NB4 (cell line): Measurements from ENCODE around the gene NSUN6.

Source experiments
- DNase-seq: peaks from one replicate; pipeline ENCODE4 v3.0.0; 2010; ENCODE audit warnings: low read depth
- H3K4me3 ChIP-seq: one replicate; pipeline ENCODE4 v1.5.1; 2011; ENCODE audit warnings: mild to moderate bottlenecking, low read depth, low read length, moderate library complexity
- MYC ChIP-seq: IDR thresholded peaks from 2 replicates; pipeline ENCODE4 v1.6.1; 2011; ENCODE audit warnings: low read depth, low read length
- POLR2A ChIP-seq: IDR thresholded peaks from 2 replicates; pipeline ENCODE4 v1.6.1; 2011; ENCODE audit warnings: mild to moderate bottlenecking; ENCODE audit not compliant: insufficient read length; ENCODE audit errors: extremely low read depth
- TF ChIP-seq, protein P1 (sequence below): IDR thresholded peaks from one replicate; pipeline ENCODE4 v1.5.1; 2012; ENCODE audit warnings: low read depth, low read length
- TF ChIP-seq, protein P2 (sequence below): IDR thresholded peaks from 2 replicates; pipeline ENCODE4 v1.6.1; 2011; ENCODE audit warnings: low read depth, low read length

NSUN6 gene

GRCh38 chr10:18528292-18528691 lies 123.1 kb downstream of the NSUN6 start:
- DNase-seq, result no peak
- TF ChIP-seq MYC (no peak), POLR2A (no peak)
- TF ChIP-seq, protein P1, sequence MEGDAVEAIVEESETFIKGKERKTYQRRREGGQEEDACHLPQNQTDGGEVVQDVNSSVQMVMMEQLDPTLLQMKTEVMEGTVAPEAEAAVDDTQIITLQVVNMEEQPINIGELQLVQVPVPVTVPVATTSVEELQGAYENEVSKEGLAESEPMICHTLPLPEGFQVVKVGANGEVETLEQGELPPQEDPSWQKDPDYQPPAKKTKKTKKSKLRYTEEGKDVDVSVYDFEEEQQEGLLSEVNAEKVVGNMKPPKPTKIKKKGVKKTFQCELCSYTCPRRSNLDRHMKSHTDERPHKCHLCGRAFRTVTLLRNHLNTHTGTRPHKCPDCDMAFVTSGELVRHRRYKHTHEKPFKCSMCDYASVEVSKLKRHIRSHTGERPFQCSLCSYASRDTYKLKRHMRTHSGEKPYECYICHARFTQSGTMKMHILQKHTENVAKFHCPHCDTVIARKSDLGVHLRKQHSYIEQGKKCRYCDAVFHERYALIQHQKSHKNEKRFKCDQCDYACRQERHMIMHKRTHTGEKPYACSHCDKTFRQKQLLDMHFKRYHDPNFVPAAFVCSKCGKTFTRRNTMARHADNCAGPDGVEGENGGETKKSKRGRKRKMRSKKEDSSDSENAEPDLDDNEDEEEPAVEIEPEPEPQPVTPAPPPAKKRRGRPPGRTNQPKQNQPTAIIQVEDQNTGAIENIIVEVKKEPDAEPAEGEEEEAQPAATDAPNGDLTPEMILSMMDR, result no peak
- TF ChIP-seq, protein P2, sequence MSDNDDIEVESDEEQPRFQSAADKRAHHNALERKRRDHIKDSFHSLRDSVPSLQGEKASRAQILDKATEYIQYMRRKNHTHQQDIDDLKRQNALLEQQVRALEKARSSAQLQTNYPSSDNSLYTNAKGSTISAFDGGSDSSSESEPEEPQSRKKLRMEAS, result no peak

DNA sequence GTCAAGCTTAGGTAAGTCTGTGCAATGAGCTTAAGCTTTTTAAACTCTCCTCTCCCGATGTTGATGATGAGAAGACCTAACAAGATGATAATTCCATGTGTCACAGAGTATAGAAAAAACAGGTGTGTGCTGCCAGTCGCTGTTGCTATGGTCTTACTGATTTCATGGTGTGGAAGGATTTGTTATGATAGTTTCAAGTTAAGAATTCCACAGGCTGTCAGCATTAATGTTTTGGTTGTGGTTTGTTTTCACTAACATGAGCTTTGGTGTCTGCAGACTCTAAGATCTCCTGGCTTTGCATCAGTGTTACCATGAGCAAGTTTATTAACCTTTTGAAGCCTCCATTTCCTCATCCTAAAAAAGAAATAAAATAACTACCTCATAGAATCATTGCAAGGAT lies 123.7 kb downstream of the NSUN6 start:
- no peak for DNase-seq

More at GRCh38 chr10:18528292-18528691, 123.1 kb downstream of the NSUN6 start:
- no peak overlapping the region for H3K4me3 ChIP-seq

GRCh38 chr10:18523858-18524257 lies 127.5 kb downstream of the NSUN6 start:
- no peak for TF ChIP-seq MYC
- no peak for TF ChIP-seq POLR2A
- TF ChIP-seq, protein P2, result no peak
- TF ChIP-seq, protein P1, result no peak
- no peak overlapping the region for H3K4me3 ChIP-seq
- DNase-seq, result no peak

More for the DNA sequence above, 123.7 kb downstream of the NSUN6 start:
- no peak overlapping the region for H3K4me3 ChIP-seq
- TF ChIP-seq POLR2A (no peak), MYC (no peak)
- TF ChIP-seq, protein P2, result no peak
- TF ChIP-seq, protein P1, result no peak

GRCh38 chr10:18523025-18523424 lies 128.4 kb downstream of the NSUN6 start:
- H3K4me3 ChIP-seq, result no peak overlapping the region
- no peak for DNase-seq

DNA sequence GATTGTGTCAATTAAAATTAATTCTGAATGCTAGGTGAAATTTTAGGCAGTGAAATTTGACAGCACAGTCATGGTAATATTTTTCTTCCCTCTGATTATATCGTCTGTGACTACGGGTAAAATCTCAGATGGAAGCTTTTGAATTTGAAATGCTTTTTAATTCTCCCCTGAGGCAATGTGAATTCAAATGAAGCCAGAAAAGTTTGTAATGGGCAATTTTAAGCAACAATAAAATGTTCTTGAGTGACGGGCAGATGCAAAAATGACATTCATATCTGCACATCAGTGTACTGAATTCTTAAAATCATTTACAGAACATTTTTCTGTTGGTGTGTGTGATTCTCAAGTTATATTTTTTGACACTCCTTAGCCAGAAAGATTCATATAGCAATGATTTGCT lies 134.5 kb downstream of the NSUN6 start:
- TF ChIP-seq POLR2A, result no peak
- no peak for TF ChIP-seq MYC
- TF ChIP-seq, protein P2, result no peak
- TF ChIP-seq, protein P1, result no peak
- no peak overlapping the region for H3K4me3 ChIP-seq
- DNase-seq, result no peak

More at GRCh38 chr10:18523025-18523424, 128.4 kb downstream of the NSUN6 start:
- TF ChIP-seq, protein P1, result no peak
- TF ChIP-seq, protein P2, result no peak
- TF ChIP-seq MYC, result no peak
- no peak for TF ChIP-seq POLR2A

- no peak overlapping the region for H3K4me3 ChIP-seq
- TF ChIP-seq POLR2A (no peak), MYC (no peak)
- TF ChIP-seq, protein P2, result no peak
- TF ChIP-seq, protein P1, result no peak
- no peak for DNase-seq
These were observed 136.8 kb downstream of the NSUN6 start for GRCh38 chr10:18514537-18514936.
